Stimulated activated CD4-positive, alpha-beta T cell treated with anti-CD3 and anti-CD28 coated beads, Interleukin-2, amount 100 ng/mL, for 24 hours (primary cell): Measurements from ENCODE around the gene USP5.
A peak's percentile ranks its signal among the peaks of the same experiment; 100 is the strongest.

ENCODE experiments used
- DNase-seq, 2 donors: peaks; one replicate each; pipeline ENCODE4 v3.0.0-alpha.2; 2020

USP5 gene

DNA sequence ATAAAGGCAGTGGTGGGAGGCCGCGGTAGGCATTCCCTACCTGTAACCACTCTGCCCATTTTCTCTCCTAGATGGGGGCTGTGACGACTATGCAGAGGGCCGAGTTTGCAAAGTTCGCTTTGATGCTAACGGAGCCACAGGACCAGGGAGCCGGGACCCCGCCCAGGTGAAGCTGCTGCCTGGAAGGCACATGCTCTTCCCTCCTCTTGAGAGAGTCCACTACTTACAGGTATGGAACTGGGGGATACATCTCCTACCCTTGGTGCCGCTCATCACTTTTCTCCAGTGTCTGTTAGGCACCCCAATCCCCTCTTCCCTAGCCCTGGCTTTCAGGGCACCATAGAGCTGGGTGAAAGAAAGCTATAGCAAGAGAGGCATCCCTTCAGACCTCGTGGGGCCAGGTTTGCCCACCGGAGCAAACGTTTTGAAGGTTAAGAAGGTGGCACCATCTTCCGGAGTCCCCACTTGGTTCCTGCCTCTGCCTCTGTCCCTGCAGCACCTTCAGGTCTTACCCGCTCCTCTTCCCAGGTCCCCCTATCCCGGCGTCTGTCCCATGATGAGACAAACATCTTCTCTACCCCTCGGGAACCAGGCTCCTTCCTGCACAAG lies 25.7 kb upstream of the USP5 start:
- no peak for DNase-seq

DNA sequence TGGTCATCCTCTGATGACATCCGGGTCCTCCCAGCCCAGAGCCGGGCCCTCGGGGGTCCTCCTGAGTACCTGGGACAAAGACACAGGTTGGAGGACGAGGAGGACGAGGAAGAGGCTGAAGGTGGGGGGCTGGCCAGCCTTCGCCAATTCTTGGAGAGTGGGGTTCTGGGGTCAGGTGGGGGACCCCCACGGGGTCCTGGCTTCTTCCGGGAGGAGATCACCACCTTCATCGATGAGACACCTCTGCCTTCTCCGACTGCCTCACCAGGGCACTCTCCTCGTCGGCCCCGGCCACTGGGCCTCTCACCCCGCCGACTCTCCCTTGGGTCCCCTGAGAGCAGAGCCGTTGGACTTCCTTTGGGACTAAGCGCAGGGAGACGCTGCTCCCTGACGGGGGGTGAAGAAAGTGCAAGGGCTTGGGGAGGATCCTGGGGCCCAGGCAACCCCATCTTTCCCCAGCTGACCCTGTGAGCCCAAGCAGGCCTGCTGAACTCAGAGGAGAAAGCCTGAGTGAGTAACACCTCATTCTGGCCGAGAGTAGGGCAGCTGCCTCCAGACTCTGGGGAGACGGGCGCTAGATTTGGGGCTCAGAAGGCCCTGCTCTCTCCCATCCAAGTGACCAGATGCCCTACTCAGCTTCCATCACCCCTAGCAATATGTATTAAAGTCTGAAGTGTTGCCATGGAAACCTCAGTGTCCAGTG lies 25.1 kb upstream of the USP5 start:
- no peak for DNase-seq

DNA sequence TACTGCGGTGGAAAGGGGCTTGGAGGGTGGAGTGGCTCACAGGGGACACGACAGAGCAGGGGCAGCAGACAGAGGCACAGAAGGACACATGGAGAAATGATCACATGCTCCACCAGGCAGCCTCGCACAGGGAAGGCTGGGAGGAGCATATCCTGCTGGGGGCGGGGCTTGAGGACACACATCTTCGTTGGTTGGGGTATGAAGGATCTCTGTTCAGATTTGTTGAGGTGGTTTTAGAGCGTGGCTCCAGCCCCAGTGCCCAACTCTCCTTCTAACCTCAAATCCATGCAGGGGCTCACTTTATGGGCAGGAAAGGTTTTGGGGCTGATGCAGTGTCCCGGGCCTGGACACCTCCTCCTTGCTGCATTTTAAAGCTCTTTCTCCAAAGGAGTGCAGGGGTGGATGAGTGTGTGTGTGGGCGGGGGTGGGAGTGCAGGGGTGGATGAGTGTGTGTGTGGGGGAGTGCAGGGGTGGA lies 24.5 kb upstream of the USP5 start:
- peak; percentile 54 to 78 for DNase-seq

DNA sequence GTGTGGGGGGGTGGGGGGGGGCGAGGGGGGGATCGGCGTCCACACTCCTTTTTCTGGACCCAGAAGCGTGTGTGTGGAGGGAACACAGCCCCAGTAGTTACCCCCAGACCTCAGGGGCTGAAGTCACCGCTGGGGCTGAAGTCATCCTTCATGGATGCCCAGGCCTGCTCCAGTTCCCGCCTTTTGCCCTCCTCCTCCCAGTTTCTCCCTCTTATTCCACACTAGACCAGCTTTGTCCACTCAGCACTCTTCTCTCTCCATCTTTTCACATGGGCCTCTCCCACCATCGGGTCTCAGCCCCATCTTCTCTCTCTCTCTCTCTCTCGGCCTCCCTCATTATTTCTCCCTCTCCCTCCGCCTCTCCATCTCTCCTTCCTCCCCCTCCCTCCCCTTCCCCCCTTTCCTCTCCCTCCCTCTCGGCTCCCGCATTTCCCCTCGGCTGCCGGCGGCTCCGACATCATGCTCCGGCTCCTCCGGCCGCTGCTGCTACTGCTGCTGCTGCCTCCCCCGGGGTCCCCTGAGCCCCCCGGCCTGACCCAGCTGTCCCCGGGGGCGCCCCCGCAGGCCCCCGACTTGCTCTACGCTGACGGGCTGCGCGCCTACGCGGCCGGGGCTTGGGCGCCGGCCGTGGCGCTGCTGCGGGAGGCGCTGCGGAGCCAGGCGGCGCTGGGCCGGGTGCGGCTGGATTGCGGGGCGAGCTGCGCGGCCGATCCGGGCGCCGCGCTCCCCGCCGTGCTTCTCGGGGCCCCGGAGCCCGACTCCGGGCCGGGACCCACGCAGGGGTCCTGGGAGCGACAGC lies 23.8 kb upstream of the USP5 start, which contains the start of gene P3H3:
TSS of gene P3H3 (plus strand) at position 426 of the 799 bp plus-strand sequence. CDS start at position 460, 34 bp downstream.
- DNase-seq, result peak in 1 of 2 donors; percentile 37

DNA sequence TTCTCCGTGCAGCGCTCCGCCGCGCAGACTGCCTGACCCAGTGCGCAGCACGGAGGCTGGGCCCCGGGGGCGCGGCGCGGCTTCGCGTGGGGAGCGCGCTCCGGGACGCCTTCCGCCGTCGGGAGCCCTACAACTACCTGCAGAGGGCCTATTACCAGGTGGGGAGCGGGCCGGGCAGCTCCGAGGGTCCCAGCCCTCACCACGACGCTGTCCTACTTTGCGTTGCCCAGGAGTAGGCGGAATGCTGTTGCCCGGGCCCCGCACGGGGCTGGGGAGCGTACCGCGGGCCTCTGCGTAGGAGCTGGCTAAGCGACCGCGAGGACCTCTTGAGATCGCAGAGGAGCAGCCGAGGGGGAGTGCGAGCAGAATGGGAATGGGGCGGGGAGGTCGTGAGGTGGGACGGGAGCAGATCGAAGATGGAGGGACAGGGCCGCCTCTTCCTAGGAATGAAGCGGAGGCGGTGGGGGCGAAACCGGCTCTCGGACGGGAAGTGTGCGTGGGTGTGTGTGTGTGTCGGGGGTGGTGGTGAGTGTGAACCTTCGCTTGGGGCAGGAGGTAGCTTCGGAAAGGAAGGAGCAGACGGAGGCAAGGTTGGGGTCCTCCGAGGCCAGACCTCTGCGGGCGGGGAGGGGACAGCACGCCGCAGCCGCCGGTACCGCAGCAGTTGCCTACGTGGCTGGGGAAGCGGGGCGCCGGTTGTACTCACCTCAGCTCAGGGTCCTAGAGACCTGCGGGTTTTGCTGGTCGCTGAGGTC lies 23.0 kb upstream of the USP5 start:
- peak; percentile 39 to 51 for DNase-seq

DNA sequence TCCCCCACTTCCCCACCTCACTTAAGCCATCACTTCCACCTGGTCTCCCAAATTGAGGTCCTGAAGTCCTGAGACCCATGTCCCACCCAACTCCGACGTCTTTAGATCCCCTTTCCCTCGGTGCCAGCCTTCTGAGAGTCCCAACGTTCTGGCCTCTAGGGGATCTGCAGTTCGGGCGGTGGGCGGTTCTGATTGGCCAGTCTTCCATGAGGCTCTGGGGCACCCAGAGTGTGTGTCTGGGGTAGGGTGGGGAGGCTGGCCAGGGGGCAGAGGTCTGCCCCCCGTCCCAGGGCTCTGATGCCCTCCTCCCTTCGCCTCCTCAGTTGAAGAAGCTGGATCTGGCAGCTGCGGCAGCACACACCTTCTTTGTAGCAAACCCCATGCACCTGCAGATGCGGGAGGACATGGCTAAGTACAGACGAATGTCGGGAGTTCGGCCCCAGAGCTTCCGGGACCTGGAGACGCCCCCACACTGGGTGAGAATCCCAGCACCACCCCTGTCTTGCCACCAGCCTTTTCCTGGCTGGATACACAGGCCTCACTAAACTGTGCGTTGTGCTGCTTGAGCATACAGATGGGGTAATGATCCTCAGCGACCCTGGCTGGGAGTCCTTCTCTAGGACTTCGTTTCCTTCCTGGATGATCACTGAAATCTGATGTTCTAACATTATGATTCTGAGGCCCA lies 22.3 kb upstream of the USP5 start:
- no peak for DNase-seq

DNA sequence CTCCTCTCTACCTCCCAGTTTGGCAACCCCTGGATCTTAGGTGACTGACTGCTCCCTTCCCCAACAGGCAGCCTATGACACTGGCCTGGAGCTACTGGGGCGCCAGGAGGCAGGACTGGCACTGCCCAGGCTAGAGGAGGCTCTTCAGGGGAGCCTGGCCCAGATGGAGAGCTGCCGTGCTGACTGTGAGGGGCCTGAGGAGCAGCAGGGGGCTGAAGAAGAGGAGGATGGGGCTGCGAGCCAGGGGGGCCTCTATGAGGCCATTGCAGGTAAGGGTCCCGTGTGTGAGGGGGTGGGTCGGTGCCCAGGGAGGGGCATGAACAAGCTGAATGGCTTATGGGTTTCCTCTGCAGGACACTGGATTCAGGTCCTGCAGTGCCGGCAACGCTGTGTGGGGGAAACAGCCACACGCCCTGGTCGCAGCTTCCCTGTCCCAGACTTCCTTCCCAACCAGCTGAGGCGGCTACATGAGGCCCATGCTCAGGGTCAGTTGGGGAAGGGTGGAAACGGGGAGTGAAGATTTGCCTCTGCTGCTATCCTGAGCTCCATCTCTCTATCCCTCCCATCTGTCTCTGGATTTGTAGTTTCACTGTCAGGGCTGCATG lies 21.6 kb upstream of the USP5 start:
- no peak for DNase-seq

DNA sequence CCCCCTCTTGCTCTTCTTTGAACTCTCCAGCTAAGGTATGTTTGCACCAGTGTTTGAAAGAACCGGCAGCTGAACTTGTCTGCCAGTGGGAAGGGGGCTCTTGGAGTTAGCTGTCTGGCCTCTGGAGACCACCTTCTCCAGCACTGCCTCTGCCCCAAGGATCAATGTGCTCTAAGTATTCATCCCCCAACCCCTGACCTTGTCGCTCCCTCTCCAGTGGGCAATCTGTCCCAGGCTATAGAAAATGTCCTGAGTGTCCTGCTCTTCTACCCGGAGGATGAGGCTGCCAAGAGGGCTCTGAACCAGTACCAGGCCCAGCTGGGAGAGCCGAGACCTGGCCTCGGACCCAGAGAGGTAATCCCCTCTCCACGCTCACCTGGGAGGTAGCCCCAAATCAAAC lies 21.0 kb upstream of the USP5 start:
- no peak for DNase-seq

DNA sequence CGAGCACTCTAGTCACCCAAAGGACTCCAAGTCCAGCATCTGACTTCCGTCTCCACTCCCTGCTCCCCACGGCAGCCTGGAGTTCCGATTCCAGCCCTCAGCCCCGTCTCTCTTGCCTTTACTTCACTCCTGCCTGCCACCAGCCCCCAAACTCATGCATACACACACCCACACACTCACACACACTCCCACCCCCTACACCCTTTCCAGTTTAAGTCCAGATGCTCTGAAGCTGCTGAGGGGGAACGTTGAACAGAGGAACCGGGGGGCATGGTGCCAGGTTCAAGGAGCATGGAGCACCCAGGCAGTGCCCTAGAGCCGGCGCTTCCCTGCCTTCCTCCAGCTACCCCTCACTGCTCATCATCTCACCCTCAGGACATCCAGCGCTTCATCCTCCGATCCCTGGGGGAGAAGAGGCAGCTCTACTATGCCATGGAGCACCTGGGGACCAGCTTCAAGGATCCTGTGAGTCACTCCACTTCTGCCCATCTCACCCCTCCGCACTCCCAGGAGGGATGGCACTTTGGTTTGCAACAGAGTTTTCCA lies 20.4 kb upstream of the USP5 start:
- no peak for DNase-seq

DNA sequence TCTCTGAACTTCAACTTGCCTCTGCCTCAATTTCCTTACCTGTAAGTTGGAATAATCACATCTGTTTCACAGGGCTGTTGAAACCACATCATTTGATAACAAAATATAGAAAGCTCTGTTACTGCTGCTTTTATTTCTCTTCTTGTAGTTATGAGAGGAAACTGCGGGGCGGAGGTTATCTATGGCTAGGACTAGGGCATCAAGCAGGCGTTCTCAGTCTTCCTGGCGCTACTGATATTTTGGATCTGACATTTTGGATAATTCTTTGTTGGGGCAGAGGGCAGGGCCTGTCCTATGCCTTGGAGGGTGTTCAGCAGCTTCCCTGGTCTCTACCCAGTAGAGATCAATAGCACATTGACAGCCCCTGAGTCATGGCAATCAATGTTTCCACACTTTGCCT lies 19.8 kb upstream of the USP5 start:
- no peak for DNase-seq

DNA sequence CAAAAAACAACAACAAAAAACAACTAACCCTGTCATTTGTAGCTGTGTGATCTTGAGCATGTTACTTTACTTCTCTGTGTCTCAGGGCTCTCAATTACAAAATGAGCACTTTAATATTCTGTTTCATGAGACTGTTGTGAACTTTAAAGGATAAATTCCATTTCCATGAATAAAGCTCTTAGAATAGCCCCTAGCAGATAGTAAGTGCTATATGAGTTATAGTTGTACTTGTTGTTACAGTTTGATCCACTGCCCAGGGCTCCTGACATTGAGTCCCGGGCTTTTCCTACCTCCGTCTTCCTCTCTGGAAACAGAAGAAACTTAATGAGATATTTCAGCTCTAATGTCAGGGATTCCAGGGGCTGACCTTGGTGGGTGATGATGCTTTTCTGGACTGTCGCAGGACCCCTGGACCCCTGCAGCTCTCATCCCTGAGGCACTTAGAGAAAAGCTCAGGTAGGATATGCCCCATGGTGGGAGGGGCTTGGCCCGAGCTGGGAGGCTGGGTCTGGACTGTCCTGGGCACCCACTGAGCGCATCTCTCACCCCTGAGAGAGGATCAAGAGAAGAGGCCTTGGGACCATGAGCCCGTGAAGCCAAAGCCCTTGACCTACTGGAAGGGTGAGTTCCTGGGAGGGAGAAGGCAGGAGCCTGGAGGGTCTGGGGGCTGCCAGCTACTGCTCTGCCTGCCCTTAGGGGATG lies 18.6 kb upstream of the USP5 start:
- no peak for DNase-seq

DNA sequence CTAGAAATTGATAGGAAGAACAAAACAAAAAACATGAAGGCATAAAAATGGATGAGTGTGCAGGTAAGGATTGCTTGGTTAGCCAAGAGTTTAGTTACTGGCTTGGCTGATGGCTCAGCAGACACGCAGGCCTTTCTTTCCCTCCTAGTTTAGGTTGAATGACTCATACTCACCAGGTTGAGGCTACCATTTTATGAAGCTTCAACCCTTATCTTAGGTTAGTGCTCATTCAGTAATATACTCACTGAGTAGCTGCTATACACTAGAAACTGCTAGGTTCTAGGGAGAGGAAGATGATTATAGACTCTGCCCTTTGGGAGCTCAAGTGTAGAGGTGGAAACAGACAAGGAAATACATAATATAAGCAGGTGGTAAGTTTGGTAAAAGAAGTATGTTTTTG lies 17.7 kb upstream of the USP5 start:
- DNase-seq, result no peak

DNA sequence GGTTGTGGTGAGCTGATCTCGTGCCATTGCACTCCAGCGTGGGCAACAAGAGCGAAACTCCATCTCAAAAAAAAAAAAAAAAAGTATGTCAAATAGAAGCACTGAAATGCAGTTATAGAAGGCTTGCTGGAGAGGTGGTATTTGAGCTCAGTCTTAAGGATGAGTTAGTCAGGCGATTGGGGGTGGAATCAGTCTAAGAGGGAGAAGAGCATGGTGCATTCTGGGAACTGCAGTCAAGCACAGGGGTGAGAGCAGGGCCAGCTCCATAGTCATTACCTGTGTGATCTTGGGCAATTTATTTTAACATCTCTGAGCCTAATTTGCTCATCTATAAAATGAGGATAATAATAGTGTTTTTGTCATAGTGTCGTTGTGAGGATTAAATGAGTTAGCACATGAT lies 17.1 kb upstream of the USP5 start:
- no peak for DNase-seq

DNA sequence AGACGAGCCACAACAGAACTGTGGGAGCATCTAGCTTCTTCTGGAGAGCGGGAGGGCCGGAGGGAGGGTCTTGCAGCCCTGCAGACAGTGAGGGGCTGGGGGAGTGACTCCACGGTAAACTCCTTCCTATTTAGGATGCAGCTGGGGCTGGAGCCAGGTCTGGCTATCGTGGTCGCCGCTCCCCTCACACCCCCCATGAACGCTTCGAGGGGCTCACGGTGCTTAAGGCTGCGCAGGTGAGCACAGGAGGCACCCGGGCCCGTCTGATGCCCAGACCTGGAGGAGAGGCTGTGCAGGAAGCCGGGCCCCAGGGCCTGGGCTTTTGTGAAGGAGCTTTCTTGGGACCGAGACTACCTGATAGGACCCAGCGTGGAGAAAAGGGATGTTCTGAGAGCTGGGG lies 15.1 kb upstream of the USP5 start:
- no peak for DNase-seq

DNA sequence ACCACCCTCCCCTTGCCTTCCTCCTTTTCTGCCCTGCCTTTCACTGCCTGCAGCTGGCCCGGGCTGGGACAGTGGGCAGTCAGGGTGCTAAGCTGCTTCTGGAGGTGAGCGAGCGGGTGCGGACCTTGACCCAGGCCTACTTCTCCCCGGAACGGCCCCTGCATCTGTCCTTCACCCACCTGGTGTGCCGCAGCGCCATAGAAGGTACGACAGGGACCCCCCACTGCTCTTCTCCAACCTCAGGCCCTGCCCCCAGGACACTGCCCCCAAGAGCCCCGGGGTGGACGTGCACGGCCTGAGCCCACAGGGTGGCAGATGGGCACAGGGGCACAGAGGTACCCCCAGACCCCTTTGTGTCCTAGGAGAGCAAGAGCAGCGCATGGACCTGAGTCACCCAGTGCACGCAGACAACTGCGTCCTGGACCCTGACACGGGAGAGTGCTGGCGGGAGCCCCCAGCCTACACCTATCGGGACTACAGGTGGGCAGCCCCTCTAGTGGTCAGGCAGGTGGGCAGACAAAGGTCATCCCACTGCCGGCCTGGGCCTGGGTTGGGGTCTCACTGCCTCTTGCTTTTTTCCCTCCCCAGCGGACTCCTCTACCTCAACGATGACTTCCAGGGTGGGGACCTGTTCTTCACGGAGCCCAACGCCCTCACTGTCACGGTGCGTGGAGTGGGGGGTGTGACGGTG lies 14.4 kb upstream of the USP5 start:
- DNase-seq, result no peak

DNA sequence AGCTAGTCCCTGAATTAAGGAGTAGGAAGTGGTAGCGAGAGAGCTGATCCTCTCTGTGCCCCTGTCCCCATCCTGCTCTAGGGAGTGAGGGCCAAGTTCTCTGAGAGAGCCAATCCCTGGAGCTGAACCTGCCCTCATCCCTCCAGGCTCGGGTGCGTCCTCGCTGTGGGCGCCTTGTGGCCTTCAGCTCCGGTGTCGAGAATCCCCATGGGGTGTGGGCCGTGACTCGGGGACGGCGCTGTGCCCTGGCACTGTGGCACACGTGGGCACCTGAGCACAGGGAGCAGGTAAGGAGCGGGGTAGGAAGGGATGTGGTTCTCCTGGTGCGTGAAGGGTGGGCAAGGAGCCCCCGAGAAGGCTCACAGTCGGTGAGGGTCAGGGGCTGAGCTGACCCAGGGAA lies 13.1 kb upstream of the USP5 start:
- DNase-seq, result no peak

DNA sequence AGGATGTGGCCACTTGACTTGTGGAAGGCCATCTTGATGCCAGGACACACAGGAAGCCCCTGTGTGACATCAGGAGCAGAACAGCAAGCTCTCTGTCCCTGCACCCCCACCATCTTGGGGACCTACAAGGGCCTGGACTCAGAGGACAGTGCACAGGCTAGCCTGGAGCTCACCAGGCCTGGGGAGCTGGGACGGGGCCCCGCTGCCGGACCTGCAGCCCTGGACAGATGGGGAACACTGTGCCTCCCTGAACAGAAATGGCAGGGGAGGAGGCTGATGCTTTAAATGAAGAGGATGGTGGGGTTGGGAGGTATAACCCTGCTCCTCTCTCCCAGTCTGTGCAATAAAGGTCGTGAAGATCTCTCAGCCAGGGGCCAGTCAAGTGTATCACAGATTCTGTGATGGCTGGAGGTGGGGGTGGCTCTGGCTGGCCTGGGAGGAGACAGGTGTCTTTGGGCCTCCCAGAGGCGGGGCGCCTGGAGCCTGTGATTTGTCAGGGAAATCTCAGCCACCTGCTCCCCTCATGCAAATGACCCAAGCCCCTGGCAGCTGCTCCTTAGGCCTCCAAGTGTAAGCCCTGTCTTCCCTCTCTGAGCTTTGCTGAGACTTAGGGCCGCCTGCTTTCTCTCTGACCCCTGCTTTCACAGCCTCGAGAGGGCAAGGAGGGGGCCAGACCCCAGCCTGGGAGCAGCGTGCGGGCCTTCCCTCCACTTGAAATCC lies 12.3 kb upstream of the USP5 start:
- DNase-seq, result no peak

DNA sequence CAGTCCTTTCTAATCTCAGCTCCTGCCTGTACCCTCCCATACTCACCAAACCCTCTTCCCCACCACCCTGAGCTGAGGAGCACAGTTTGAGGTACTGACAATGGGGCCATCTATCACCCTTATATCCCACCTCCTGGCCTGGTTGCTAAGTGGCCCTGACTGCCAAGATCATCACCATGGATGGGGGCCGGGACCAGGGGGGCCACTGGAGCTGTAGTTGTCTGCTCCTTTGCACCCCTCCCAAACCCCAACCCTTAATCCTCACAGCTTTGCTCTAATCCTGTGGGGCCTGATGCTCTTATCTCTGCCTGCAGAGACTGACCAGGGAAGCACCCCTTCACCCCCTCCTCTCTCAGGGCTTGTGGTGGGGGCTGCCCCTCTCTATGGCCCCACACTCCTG lies 11.6 kb upstream of the USP5 start:
- no peak for DNase-seq

DNA sequence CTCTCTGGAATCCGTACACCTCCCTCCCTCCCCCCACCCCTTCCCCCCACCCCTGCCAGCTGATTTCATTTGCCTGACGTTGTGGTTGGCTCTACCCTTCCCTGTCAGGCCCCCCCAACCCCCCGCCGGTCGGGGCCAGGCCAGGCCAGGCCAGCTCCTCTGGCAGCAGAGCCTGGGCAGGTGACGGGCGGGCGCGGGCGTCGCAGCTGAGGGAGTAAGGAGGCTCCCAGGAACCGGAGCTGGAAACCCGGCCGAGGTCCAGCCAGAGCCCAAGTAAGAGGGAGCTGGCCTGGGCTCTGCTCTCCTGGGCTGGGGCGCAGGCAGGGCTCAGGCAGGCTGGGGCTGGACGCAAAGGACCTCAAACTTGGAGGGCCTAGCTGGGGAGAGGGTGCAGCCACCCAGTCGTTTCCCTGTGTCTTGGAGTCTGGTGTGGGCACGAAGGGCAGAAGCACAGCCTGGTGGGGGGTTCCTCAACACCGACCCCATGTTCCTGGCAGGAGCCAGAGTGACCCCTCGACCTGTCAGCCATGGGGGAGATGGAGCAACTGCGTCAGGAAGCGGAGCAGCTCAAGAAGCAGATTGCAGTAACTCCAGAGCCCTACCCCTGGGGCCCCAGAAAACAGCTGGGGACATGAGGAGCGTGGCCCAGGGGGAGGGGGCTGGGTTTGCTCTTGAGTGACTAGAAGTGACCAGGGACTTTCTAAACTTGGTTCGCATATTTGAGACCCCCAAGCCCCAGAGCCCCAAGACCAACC lies 11.0 kb upstream of the USP5 start, which contains the start of gene GNB3:
TSS of gene GNB3 (plus strand) at position 165 of the 755 bp plus-strand sequence. CDS start at position 528, 363 bp downstream.
- DNase-seq, result no peak
